ENCODE results near the gene PODNL1.

Gene PODNL1

GRCh38 chr19:13913352-13913751 lies 24.9 kb downstream of the PODNL1 start:
- Mint-ChIP-seq H3K4me1 (no peaks in the 10 kb centered on the region), H3K27ac (no peak overlapping the region), H3K27me3 (ENCODE audit: low read depth) (no peaks in the 10 kb centered on the region), H3K36me3 (ENCODE audit: low read depth) (peaks cover 38% of the 10 kb centered on the region), H3K9me3 (no peaks in the 10 kb centered on the region), H3K4me3 (no peak overlapping the region)
- TF ChIP-seq CTCF (IDR thresholded peaks at IDR 0.05; ENCODE audit: unreplicated experiment in 3 of 3): no peak

DNA sequence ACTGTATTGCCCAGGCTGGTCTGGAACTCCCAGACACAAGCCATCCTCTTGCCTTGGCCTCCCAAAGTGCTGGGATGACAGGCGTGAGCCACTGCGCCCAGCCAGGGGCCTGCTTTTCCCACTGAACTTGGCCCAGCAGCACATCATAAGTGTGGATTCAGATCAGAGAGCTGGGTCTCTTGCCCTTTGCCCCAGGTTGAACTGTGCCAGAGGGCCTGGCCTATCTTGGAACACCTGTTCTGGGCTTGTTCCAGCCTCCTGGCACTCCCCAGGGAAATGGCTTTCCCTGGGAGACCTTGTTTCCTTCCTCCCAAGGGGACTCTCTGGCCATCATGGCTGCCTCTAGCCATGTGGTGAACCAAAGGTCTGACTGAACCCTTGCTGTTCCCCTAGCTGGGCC lies 28.8 kb downstream of the PODNL1 start:
- no peak for TF ChIP-seq CTCF (IDR thresholded peaks at IDR 0.05; ENCODE audit: unreplicated experiment in 3 of 3)

DNA sequence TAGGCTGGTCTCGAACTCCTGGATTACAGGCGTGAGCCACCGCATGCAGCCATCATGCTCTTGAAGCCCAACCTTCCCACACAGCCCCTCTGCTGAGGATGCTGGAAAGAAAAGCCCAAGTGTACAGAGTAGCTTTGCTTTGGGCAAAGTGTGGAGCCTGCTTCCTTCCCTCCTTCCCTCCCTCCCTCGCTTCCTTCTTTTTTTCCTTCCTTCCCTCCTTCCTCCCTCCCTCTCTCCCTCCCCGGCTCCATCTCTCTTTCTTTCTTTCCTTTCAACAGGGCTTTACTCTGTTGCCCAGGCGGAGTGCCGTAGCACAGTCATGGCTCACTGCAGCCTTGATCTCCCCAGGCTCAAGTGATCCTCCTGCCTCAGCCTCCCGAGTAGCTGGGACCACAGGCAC lies 29.5 kb downstream of the PODNL1 start:
- peaks cover 8% of the 10 kb centered on the region for H3K4me1 Mint-ChIP-seq
- H3K4me3 Mint-ChIP-seq: peak overlapping the region in 2 of 3 experiments; percentile 25 to 36
- H3K9me3 Mint-ChIP-seq: no peaks in the 10 kb centered on the region
- peaks cover 25% of the 10 kb centered on the region for H3K36me3 Mint-ChIP-seq (ENCODE audit: low read depth)
- no peak overlapping the region for H3K27ac Mint-ChIP-seq
- TF ChIP-seq CTCF (IDR thresholded peaks at IDR 0.05; ENCODE audit: unreplicated experiment in 3 of 3): no peak
- H3K27me3 Mint-ChIP-seq (ENCODE audit: low read depth): no peaks in the 10 kb centered on the region

More for the DNA sequence above, 28.8 kb downstream of the PODNL1 start:
- Mint-ChIP-seq H3K4me1 (peaks cover 8% of the 10 kb centered on the region), H3K36me3 (ENCODE audit: low read depth) (peaks cover 25% of the 10 kb centered on the region), H3K27ac (no peak overlapping the region), H3K27me3 (ENCODE audit: low read depth) (no peaks in the 10 kb centered on the region), H3K4me3 (no peak overlapping the region), H3K9me3 (no peaks in the 10 kb centered on the region)

DNA sequence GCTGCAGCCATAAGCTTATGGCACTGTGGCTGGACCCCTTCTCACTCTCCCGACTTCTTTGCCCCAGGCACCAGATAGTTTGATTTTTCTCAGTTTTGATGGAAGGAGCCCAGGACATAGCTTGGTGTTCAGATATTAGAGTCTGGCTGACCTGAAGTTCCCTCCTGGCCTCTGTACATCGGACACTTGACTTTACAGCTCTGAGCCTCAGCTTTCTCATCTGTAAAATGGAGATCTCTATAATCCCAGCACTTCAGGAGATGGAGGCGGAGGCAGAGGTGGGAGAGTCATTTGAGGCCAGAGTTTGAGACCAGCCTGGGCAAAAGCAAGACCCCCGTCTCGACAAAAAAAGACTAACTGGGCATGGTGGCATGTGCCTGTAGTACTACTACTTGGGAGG lies 31.3 kb downstream of the PODNL1 start:
- H3K27ac Mint-ChIP-seq: no peak overlapping the region
- peaks cover 8% of the 10 kb centered on the region for H3K4me1 Mint-ChIP-seq
- H3K9me3 Mint-ChIP-seq: no peaks in the 10 kb centered on the region
- peaks cover 16% of the 10 kb centered on the region for H3K36me3 Mint-ChIP-seq (ENCODE audit: low read depth)
- H3K27me3 Mint-ChIP-seq (ENCODE audit: low read depth): no peaks in the 10 kb centered on the region
- TF ChIP-seq CTCF (IDR thresholded peaks at IDR 0.05; ENCODE audit: unreplicated experiment in 3 of 3): no peak
- peak overlapping the region; percentile 81 to 87 (median 83) for H3K4me3 Mint-ChIP-seq

GRCh38 chr19:13906521-13906904 lies 31.7 kb downstream of the PODNL1 start:
- Mint-ChIP-seq H3K27ac (no peak overlapping the region), H3K9me3 (no peaks in the 10 kb centered on the region), H3K27me3 (ENCODE audit: low read depth) (no peaks in the 10 kb centered on the region), H3K4me3 (peak overlapping the region; percentile 81 to 87 (median 83)), H3K4me1 (peaks cover 8% of the 10 kb centered on the region), H3K36me3 (ENCODE audit: low read depth) (peaks cover 15% of the 10 kb centered on the region)
- TF ChIP-seq CTCF (IDR thresholded peaks at IDR 0.05; ENCODE audit: unreplicated experiment in 3 of 3): no peak

DNA sequence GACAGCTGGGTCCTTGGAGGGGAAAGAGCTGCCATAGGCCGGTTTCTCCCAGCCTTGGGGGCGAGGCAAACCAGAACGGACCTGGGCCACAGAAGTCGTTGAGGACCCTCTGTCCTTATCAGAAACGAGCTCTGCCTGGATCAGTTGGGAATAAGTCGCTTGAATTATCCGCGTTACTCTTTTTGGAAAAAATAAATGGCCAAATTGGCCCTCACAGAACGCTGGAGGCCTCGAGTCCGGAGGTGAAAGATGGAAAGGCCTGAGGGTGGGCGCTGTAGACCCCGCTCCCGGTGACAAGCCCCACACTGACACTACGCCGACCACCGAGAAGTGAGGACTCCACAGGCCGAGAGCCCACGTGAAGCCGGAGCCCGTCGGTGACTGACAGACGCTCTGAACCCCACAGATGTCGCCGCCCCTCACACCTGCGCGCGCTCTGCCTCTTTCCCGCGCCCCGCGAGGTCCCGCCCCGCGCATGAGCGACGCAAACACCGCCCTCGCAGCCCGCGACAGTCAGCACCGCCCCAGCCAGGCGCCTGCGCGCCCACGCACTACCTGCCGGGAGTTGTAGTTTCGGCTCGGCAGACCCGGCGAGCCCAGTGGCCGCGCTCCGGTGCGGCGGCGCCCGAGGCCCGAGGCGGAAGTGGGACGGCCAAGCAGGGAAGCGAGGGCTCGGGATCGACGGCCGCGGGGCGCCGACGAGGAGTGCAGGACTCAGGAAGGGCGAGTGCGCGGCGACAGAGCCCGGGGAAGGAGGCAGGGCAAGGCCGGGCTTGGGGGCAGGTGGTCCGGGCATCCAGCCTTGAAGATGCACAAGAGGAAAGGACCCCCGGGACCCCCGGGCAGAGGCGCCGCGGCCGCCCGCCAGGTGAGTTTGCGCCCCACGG lies 32.3 kb downstream of the PODNL1 start, which contains the start of the genes BRME1 and CC2D1A:
TSS of gene BRME1 (minus strand) at position 484 of the 887 bp plus-strand sequence. CDS start 1,225 bp downstream, outside the sequence.
TSS of gene CC2D1A (plus strand) at position 568 of the 887 bp plus-strand sequence. CDS start at position 809, 241 bp downstream.
- Mint-ChIP-seq H3K27me3 (ENCODE audit: low read depth) (no peaks in the 10 kb centered on the region), H3K9me3 (no peaks in the 10 kb centered on the region), H3K4me1 (peaks cover 8% of the 10 kb centered on the region), H3K36me3 (ENCODE audit: low read depth) (peaks cover 10% of the 10 kb centered on the region), H3K27ac (peak within 1 kb of the TSS in 1 of 3 experiments; percentile 85), H3K4me3 (peak within 1 kb of the TSS; percentile 81 to 88 (median 85))
- no peak for TF ChIP-seq CTCF (IDR thresholded peaks at IDR 0.05; ENCODE audit: unreplicated experiment in 3 of 3)
